ENCODE results near the gene NXN.
"Not testable (repeated sequence)": the region's sequence is repeated elsewhere in the genome, so short reads cannot be mapped to it uniquely, and the experiment has no call there.

The NXN gene

DNA sequence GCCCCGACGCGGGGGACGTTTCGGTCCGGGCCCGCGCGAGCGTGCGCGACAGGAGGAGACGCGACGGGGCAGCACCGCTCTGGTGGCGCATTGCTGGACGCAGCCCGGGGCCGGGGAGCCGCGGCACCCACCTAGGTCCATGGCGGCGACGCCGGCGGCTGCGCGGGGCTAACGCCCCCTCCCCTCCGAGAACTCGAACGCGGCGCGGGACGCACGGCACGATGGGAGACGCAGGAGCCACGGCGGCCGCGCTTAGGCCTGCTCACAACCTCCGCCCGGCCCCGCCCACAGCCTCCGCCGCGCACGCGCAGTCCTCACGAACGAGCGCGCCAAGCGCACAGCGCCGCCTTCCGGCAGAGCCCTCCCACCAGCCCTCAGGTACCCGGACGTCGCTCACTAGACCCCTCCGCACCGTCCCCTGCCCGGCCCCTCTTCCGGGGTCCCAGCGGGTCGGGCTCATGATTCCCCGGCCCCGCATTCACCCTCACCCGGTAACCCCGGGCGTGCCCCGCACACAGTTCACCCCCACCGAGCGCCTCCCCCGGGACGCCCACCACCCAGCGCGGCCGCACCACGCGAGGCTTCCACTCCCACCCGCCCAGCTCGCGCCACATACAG lies 227.5 kb downstream of the NXN start, which contains the start of gene GEMIN4:
TSS of gene GEMIN4 (minus strand) at position 263 of the 618 bp plus-strand sequence. CDS start at position 141, 122 bp downstream.
- peak; percentile 96 for DNase-seq

DNA sequence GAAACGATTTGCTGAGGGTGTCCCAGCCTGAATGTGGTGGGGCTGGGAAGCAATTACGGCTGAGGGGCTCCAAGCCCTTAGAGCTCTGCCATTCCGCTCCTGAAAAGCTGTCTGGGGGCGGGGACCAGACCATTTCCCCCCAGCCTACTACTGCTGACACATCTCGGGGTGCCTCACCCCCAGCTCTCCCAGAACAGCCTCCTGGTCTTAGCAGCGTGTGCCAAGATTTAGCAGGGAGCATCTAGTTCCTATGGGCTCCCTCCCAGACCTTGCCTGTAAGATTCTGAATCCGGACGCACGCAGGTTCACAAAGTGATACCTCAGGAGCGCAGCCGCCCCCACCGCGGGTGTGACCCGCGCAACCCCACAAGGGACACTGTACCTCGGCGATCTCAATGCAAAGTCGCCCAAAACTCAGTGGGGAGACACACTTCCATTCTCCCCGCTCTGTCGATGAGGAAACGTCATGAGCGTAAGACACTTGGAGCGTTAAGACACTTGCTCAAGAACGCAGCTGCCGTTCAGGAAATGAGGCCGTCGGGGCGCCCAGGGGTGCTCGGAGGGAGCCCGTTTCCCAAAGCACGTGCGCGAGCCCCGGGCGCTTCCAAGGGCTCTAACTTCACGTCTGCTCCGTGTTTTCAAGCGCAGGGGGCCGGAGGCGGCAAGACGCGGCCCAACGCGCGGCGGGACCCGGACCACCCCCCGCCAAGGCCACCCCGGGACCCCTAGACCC lies 228.1 kb downstream of the NXN start:
- peak; percentile 57 for DNase-seq

DNA sequence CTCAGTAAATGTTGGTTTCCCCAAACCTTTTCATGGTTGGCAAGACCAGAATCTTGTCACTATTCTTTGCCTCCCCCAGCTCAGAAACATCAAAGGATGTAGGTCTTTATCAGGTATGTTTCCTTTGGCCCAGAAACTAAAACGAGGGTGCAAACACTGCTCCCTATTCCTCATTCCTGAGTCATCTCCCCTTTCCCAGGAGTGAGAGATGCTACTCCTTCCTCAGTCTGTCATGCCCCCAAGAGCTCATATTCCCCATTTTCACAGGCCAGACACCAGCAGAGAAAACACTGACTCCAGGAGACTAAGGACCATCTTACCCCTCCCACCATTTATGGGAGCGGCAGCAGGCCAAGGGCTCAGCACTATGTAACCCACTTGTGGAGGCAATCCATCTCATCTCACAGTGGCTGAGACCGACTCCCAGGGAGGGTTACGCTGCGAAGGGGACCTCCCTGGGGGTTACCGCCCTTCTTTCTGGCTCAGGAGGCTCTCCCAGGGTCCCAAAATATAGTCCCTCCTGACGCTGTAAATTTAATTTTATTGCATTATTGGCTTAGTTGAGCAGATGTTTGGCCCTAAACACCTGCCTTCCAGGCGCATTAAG lies 229.0 kb downstream of the NXN start:
- no peak for DNase-seq

DNA sequence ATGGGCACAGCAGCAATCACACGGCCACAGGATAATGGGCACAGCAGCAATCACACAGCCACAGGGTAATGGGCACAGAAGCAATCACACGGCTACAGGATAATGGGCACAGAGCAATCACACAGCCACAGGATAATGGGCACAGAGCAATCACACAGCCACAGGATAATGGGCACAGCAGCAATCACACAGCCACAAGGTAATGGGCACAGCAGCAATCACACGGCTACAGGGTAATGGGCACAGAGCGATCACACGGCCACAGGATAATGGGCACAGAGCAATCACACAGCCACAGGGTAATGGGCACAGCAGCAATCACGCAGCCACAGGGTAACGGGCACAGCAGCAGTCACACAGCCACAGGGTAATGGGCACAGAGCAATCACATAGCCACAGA lies 230.2 kb downstream of the NXN start:
- DNase-seq: not testable (repeated sequence)

All from activated CD4-positive, alpha-beta T cell treated with anti-CD3 and anti-CD28 coated beads, Interleukin-2, amount 50 U/mL, for 16 hours (primary cell).